ENCODE measurements around the gene SNX11.

SNX11 gene

GRCh38 chr17:48155889-48156611 is 48.5 kb downstream of the SNX11 start:
- no peak for DNase-seq (ENCODE audit: extremely low read depth, low read depth)
- TF ChIP-seq CTCF (IDR thresholded peaks at IDR 0.05; ENCODE audit: low read depth, low read length) = no peak

- no peak for DNase-seq (ENCODE audit: extremely low read depth, low read depth)
- TF ChIP-seq CTCF (IDR thresholded peaks at IDR 0.05; ENCODE audit: low read depth, low read length) = no peak
These were observed 51.7 kb downstream of the SNX11 start for GRCh38 chr17:48159232-48159631.

GRCh38 chr17:48160177-48161081 is 52.9 kb downstream of the SNX11 start:
- no peak for TF ChIP-seq CTCF (IDR thresholded peaks at IDR 0.05; ENCODE audit: low read depth, low read length)
- no peak for DNase-seq (ENCODE audit: extremely low read depth, low read depth)

- DNase-seq (ENCODE audit: extremely low read depth, low read depth) = no peak
- TF ChIP-seq CTCF (IDR thresholded peaks at IDR 0.05; ENCODE audit: low read depth, low read length) = no peak
These were observed 53.8 kb downstream of the SNX11 start for GRCh38 chr17:48161127-48161905.

GRCh38 chr17:48162306-48162934 is 54.9 kb downstream of the SNX11 start:
- no peak for DNase-seq (ENCODE audit: extremely low read depth, low read depth)
- TF ChIP-seq CTCF (IDR thresholded peaks at IDR 0.05; ENCODE audit: low read depth, low read length) = no peak

GRCh38 chr17:48162946-48163506 is 55.5 kb downstream of the SNX11 start:
- DNase-seq (ENCODE audit: extremely low read depth, low read depth) = no peak
- no peak for TF ChIP-seq CTCF (IDR thresholded peaks at IDR 0.05; ENCODE audit: low read depth, low read length)

All from AG09319 (cell line).